K562 (cell line): Measurements from ENCODE around the gene GATAD1.

Experiments
- CLOCK ChIP-seq: fragments of 250-450 bp; sonication (Bioruptor Pico); IDR thresholded peaks from 2 replicates; pipeline ENCODE4 v1.4.0; 2020; ENCODE audit warnings: mild to moderate bottlenecking, moderate library complexity, borderline replicate concordance
- CREBBP ChIP-seq: IDR thresholded peaks from one replicate; pipeline ENCODE4 v1.6.1; 2012; ENCODE audit warnings: low read depth, mild to moderate bottlenecking, control low read depth, inconsistent platforms, low read length
- ELF4 ChIP-seq: fragments of 450-650 bp; formaldehyde crosslinking; IDR thresholded peaks from 2 replicates; pipeline ENCODE4 v1.4.0; 2022; ENCODE audit warnings: missing genetic modification characterization
- POLR2AphosphoS2 ChIP-seq: IDR thresholded peaks from 2 replicates; pipeline ENCODE4 v1.6.1; 2012; ENCODE audit warnings: low read length, improper control_type of control experiment
- SNRNP70 ChIP-seq: fragments of 200-400 bp; formaldehyde crosslinking; optimal IDR thresholded peaks from 2 replicates; pipeline ENCODE3; 2017; ENCODE audit warnings: low read depth, low read length
- TSHZ1 ChIP-seq: fragments of 250-450 bp; sonication (Bioruptor Pico); IDR thresholded peaks from 2 replicates; pipeline ENCODE4 v1.4.0; 2020; ENCODE audit warnings: mild to moderate bottlenecking, moderate library complexity
- U2AF1 ChIP-seq: fragments of 200-400 bp; formaldehyde crosslinking; optimal IDR thresholded peaks from 2 replicates; pipeline ENCODE3; 2017; ENCODE audit warnings: mild to moderate bottlenecking, low read depth, low read length, moderate library complexity
- ZNF140 ChIP-seq: fragments of 250-450 bp; sonication (Bioruptor Pico); IDR thresholded peaks from 2 replicates; pipeline ENCODE4 v1.8.0; 2021; ENCODE audit warnings: moderate library complexity, mild to moderate bottlenecking, inconsistent platforms
- ZNF277 ChIP-seq: fragments of 250-450 bp; sonication (Bioruptor Pico); IDR thresholded peaks from 2 replicates; pipeline ENCODE4 v1.8.0; 2022; ENCODE audit warnings: inconsistent platforms, mild to moderate bottlenecking, moderate library complexity, borderline replicate concordance

- TF ChIP-seq ELF4 (CRISPR knock-in tag): no peak
- no peak for TF ChIP-seq ZNF140 (CRISPR knock-in tag)
- no peak for TF ChIP-seq ZNF277 (CRISPR knock-in tag)
- TF ChIP-seq SNRNP70: no peak
- TF ChIP-seq CREBBP: no peak
- no peak for TF ChIP-seq TSHZ1 (CRISPR knock-in tag)
- TF ChIP-seq U2AF1: no peak
- TF ChIP-seq POLR2AphosphoS2: no peak
- no peak for TF ChIP-seq CLOCK (CRISPR knock-in tag)
Measured at GRCh38 chr7:92404170-92404614, 43.1 kb upstream of the GATAD1 start.
